ENCODE measurements around the gene TRMT112.
"Not testable (repeated sequence)": the region's sequence is repeated elsewhere in the genome, so short reads cannot be mapped to it uniquely, and the experiment has no call there.

The TRMT112 gene

GRCh38 chr11:64337538-64338249 lies 20.3 kb upstream of the TRMT112 start:
- DNase-seq, result no peak
- in situ Hi-C loops (cut with MboI; ENCODE audit: low pct_unique_long_range_greater_than_20kb, low sequenced_read_pairs), result no loop called here

DNA sequence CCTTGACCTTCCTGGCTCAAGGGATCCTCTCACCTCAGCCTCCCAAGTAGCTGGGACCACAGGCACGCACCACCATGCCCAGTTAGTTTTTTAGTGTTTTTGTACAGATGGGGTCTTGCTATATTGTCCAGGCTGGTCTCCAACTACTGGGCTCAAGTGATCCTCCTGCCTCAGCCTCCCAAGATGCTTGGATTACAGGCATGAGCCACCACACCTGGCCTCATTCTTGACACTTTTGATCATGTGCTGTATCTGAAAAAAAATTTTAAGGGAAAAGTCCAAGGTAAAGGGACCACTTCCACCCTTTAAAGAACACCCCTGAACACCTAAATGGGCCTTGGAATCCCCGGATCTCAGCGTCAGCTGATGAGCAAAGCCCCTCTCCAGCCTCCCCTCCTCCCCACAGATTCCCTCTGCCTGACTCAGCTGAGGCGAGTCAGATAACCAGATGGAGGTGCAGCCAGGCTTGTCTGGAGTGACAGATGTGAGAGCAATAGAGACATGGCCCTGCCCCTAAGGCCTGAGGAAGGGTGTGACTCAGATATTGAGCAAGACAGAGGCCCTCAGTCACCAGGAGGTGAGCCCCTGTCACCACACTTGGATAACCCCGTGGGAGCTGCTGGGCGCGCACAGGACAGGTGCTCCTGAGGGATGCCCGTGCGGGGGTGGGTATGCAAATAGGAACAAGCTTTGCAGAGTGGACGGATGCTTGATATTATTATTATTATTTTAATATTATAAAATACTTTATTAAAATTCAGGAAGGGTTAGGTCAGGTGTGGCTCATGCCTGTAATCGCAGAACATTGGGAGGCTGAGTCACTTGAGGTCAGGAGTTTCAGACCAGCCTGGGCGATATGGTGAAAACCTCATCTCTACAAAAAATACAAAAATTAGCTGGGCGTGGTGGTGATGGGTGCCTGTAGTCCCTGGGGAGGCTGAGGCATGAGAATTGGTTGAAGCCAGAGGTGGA lies 17.7 kb upstream of the TRMT112 start:
- DNase-seq, result peak; percentile 91
- in situ Hi-C loops (cut with MboI; ENCODE audit: low pct_unique_long_range_greater_than_20kb, low sequenced_read_pairs), result no loop called here

DNA sequence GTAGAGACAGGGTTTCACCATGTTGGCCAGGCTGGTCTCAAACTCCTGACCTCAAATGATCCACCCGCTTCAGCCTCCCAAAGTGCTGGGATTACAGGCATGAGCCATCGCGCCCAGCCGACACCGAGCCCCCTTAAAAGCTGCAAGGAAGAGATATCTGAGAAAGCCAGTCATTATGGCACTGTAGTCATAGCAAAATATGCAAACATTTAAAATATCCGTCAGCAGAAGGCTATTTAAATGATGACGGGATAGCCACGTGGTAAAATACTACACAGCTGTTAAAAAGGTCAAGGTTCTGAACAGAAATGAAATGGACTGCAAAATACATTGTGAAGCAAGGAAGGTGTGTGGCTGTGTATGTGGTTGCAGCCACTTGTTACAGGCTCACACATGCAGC lies 16.2 kb upstream of the TRMT112 start:
- in situ Hi-C loops (cut with MboI; ENCODE audit: low pct_unique_long_range_greater_than_20kb, low sequenced_read_pairs), result no loop called here
- no peak for DNase-seq

- in situ Hi-C loops (cut with MboI; ENCODE audit: low pct_unique_long_range_greater_than_20kb, low sequenced_read_pairs), result no loop called here
- peak; percentile 90 for DNase-seq
These were observed 14.4 kb upstream of the TRMT112 start for GRCh38 chr11:64331569-64332371.

DNA sequence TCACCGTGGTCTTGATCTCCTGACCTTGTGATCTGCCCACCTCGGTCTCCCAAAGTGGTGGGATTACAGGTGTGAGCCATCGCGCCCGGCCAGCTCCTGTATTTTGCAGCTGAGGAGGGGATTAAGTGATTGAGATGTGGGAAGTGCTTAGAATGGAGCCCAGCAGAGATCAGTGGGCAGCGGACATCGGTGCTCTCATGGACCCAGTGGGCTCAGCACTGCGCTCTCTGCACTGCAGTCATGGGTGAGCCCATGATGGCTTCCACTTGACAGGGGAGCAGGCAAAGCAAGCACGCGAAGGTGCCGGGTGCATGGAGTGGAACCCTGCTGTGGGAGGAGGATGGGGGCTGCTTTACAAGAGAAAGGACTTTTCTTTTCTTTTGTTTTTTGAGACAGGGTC lies 13.5 kb upstream of the TRMT112 start:
- no peak for DNase-seq
- in situ Hi-C loops (cut with MboI; ENCODE audit: low pct_unique_long_range_greater_than_20kb, low sequenced_read_pairs), result no loop called here

- in situ Hi-C loops (cut with MboI; ENCODE audit: low pct_unique_long_range_greater_than_20kb, low sequenced_read_pairs), result no loop called here
- DNase-seq, result no peak
These were observed 10.6 kb upstream of the TRMT112 start for GRCh38 chr11:64327993-64328392.

DNA sequence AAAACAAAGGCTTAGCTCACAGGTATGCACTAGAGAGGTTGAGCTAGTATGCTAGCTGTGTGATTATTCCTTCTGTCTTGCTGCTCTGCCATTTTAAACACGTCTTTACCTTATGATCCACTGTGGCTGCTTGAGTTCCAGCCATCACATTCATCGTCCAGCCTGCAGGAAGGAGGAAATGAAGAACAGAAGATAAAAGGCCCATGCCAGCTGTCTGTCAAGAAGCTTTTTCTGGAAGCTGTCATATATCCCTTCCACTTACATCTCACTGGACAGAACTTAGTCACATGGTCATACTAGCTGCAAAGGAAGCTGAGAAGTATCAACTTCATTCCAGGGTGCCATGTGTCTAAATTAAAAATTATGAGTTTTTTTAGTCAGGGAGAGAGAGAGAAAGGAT lies 10.0 kb upstream of the TRMT112 start:
- in situ Hi-C loops (cut with MboI; ENCODE audit: low pct_unique_long_range_greater_than_20kb, low sequenced_read_pairs), result no loop called here
- no peak for DNase-seq

GRCh38 chr11:64324692-64325469 lies 7.5 kb upstream of the TRMT112 start:
- in situ Hi-C loops (cut with MboI; ENCODE audit: low pct_unique_long_range_greater_than_20kb, low sequenced_read_pairs), result no loop called here
- DNase-seq, result no peak

GRCh38 chr11:64323984-64324383 lies 6.6 kb upstream of the TRMT112 start:
- in situ Hi-C loops (cut with MboI; ENCODE audit: low pct_unique_long_range_greater_than_20kb, low sequenced_read_pairs), result not testable (repeated sequence)

DNA sequence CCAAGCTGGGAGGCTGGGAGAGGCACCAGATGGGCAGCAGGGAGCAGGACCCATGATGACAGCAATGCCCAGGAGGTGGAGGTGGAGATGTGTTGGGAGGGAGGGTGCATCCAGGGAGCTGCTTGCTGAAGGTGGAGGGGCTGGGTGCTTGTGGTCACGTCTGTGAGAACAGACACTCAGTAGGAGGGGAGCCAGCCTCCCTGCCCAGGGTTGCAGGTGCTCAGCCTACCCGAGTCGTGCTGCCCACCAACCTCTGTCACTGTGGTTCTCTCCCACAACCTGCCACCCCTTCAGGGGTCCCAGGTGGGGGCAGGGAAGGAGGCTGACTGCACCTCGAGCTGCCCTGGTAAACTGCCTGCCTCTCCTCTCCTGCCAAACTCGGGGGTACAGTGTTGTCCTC lies 6.0 kb upstream of the TRMT112 start:
- in situ Hi-C loops (cut with MboI; ENCODE audit: low pct_unique_long_range_greater_than_20kb, low sequenced_read_pairs), result no loop called here
- no peak for DNase-seq

More at GRCh38 chr11:64323984-64324383, 6.6 kb upstream of the TRMT112 start:
- DNase-seq, result not testable (repeated sequence)

DNA sequence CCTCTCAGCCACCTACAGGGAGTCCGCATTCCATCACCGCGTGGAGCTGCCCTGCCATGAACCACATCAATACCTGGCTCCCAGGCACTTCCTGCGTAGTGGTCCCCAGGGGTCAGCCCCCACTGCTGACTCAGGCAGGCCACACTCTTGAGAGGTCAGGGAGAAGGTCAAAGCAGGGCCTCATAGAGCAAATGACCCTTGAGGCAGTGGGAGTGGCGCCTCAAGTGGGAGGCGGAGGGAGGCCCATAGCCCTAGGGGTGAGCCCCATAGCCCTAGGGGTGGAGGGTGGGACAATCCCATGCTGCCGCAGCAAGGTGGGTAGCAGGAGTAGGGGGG lies 5.5 kb upstream of the TRMT112 start:
- in situ Hi-C loops (cut with MboI; ENCODE audit: low pct_unique_long_range_greater_than_20kb, low sequenced_read_pairs), result no loop called here
- DNase-seq, result no peak

GRCh38 chr11:64321533-64321932 lies 4.2 kb upstream of the TRMT112 start:
- in situ Hi-C loops (cut with MboI; ENCODE audit: low pct_unique_long_range_greater_than_20kb, low sequenced_read_pairs), result no loop called here
- DNase-seq, result no peak

- in situ Hi-C loops (cut with MboI; ENCODE audit: low pct_unique_long_range_greater_than_20kb, low sequenced_read_pairs), result no loop called here
- DNase-seq, result no peak
These were observed 3.7 kb upstream of the TRMT112 start for GRCh38 chr11:64321026-64321425.

DNA sequence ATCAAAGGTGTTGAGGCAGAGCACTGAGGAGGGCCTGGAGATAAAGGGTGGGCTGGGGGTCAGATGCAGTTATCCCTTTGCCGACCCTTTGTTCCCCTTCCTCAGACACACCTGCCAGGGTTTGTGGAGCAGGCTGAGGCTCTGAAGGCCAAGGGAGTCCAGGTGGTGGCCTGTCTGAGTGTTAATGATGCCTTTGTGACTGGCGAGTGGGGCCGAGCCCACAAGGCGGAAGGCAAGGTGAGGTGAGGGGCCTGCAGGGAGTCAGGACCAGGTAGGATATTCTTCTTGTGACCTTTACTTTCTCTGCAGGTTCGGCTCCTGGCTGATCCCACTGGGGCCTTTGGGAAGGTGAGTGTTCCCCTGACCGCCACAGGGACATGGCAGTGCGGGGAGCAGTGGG lies 3.2 kb upstream of the TRMT112 start:
- in situ Hi-C loops (cut with MboI; ENCODE audit: low pct_unique_long_range_greater_than_20kb, low sequenced_read_pairs), result no loop called here
- no peak for DNase-seq

DNA sequence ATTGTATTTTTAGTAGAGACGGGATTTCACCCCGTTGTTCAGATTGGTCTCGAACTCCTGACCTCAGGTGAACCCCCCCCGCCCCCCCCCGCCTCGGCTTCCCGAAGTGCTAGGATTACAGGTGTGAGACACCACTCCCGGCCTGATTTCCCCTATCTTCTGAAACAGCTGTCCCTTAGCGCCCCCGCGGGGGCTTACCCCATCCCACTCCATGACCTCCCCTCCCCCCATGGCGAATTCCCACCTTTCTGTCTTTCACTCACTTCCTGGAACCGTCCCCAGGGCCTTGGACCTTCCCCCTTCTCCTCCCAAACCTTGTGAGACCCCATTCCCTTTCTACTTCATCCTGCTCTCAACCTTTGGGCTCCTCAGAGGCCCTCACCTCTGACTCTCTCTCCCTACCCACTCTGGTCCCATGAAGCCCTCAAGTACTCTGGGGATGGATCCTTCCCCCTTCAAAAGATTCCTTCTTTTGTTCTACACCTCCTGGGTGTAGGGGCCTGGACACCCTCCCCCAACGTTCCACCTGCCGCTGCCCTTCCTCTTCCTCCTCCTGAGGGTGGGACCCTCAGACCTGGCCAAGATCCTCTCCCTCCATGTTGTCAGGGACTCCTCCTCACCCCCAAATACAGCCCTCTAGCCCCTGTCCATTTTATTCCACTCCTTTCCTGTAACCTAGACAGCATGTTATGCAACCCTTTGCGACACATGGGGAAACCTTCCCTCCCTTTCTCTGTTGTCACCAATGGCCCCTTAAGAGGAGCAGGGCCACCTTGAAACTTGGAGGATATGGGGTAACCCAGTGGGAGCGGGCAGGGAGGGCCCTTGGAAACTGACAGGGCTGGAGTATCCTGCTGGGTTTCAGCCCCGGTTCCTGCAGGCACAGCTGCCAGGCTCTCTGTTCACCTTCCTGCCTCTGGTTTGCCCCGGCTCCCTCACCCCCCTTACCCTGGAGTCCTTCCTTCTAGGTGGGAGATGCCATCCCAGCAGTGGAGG lies 1.7 kb upstream of the TRMT112 start:
- in situ Hi-C loops (cut with MboI; ENCODE audit: low pct_unique_long_range_greater_than_20kb, low sequenced_read_pairs), result no loop called here
- DNase-seq, result peak; percentile 31

DNA sequence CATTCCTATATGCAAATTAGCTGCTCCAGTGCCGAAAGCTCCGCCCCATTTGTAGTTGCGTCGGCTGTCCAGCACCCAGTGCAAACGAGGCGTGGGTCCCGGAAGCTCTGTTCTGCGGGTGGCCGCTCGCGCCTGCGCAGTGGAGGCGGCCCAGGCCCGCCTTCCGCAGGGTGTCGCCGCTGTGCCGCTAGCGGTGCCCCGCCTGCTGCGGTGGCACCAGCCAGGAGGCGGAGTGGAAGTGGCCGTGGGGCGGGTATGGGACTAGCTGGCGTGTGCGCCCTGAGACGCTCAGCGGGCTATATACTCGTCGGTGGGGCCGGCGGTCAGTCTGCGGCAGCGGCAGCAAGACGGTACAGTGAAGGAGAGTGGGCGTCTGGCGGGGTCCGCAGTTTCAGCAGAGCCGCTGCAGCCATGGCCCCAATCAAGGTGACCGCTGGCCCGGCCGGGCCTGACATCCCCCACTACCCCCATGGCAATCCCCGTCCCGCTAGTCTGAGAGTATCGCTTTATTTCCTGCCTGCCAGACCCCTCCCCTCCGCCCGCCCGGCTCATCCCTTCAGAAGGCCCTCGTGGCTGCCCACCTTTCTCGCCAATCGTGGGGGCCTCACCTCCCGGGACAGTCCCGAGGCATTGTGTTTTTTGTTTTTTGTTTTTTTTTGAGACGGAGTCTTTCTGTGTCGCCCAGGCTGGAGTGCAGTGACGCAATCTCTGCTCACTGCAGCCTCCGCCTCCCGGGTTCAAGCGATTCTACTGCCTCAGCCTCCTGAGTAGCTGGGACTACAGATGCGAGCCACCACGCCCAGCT lies 804 bp upstream of the TRMT112 start, which contains the start of gene PRDX5:
Gene PRDX5 (plus strand): TSS at position 161 of the 805 bp plus-strand sequence. CDS start 95 bp downstream, at position 256.
- in situ Hi-C loops (cut with MboI; ENCODE audit: low pct_unique_long_range_greater_than_20kb, low sequenced_read_pairs), result no loop called here
- DNase-seq, result peak; percentile 96
